B cell (primary cell): Measurements from ENCODE around the gene SLC25A24. TPM values are rescaled to one million over a fixed set of nuclear protein-coding genes. Genes with fewer than 3 reads are reported as not detected.

Source experiments
- ATAC-seq: fragments of 200-7000 bp; cut with Tn5 transposase; one replicate; pipeline ENCODE4 v1.10.0; 2021; ENCODE audit warnings: low read depth, mild to moderate bottlenecking, moderate number of reproducible peaks, moderate library complexity
- CTCF ChIA-PET: fragments of 350-600 bp; sonication (Branson Sonifier 250); formaldehyde crosslinking; loops from one replicate; lab custom pipeline; 2021; ENCODE audit warnings: antibody characterized with exemption, inconsistent platforms; lab: Charles Lee
- POLR2A ChIA-PET: fragments of 350-600 bp; sonication (Branson Sonifier 250); formaldehyde crosslinking; loops from one replicate; lab custom pipeline; 2021; ENCODE audit warnings: antibody characterized with exemption; lab: Charles Lee
- DNase-seq: peaks from one replicate; pipeline ENCODE4 v3.0.0; 2013
- H2AFZ ChIP-seq: 2 replicates; pipeline ENCODE4 v1.6.1; 2012; ENCODE audit warnings: mild to moderate bottlenecking, low read depth, low read length; ENCODE audit not compliant: insufficient read depth, poor library complexity, severe bottlenecking
- H3K27ac ChIP-seq, 2 donors: 1 replicate in 1 of 2; 2 replicates in 1 of 2; pipeline ENCODE4 v1.5.1; 2012 to 2013; ENCODE audit warnings: low read length in 2 of 2, mild to moderate bottlenecking in 2 of 2, moderate library complexity in 1 of 2
- H3K27me3 ChIP-seq, 4 experiments: fragments of 200-600 bp in 1 of 4; sonication (generic) in 1 of 4; replicated peaks in 1 of 4; 1 replicate in 2 of 4; 2 replicates in 2 of 4; pipeline versions ENCODE4 v1.6.1 to v1.7.0; 2013 to 2016; ENCODE audit warnings: low read length in 3 of 4, mild to moderate bottlenecking in 2 of 4, mixed read lengths in 1 of 4, moderate library complexity in 1 of 4; ENCODE audit not compliant: insufficient read depth in 4 of 4, control insufficient read depth in 3 of 4; ENCODE audit errors: control extremely low read depth in 1 of 4
- H3K36me3 ChIP-seq, 2 experiments: replicated peaks in 1 of 2; 1 replicate in 1 of 2; 2 replicates in 1 of 2; pipeline versions ENCODE4 v1.6.1 to v1.7.1; 2013; ENCODE audit warnings: low read length in 1 of 2; ENCODE audit not compliant: insufficient read depth in 2 of 2, control insufficient read depth in 1 of 2; ENCODE audit errors: control extremely low read depth in 1 of 2, extremely low read depth in 1 of 2
- H3K4me1 ChIP-seq, 2 donors: fragments of 200-600 bp in 1 of 2; sonication (generic) in 1 of 2; 1 replicate in 1 of 2; 2 replicates in 1 of 2; pipeline versions ENCODE4 v1.5.1 to v1.6.1; 2013 to 2017; ENCODE audit warnings: low read length in 2 of 2; ENCODE audit not compliant: control insufficient read depth in 2 of 2, insufficient read depth in 2 of 2
- H3K4me2 ChIP-seq: replicated peaks from 2 replicates; pipeline ENCODE3; 2012; ENCODE audit warnings: mild to moderate bottlenecking, low read depth, low read length; ENCODE audit not compliant: poor library complexity, severe bottlenecking
- H3K4me3 ChIP-seq, 5 experiments: fragments of 200-600 bp in 1 of 5; sonication (generic) in 1 of 5; 1 replicate in 3 of 5; 2 replicates in 2 of 5; pipeline versions ENCODE4 v1.5.1 to v1.7.0; 2011 to 2016; ENCODE audit warnings: low read length in 4 of 5, mild to moderate bottlenecking in 4 of 5, low read depth in 2 of 5, control low read depth in 1 of 5, moderate library complexity in 1 of 5; ENCODE audit not compliant: insufficient read depth in 1 of 5; ENCODE audit errors: control extremely low read depth in 1 of 5, extremely low read depth in 1 of 5
- H3K79me2 ChIP-seq: fragments of 200-600 bp; sonication (generic); one replicate; pipeline ENCODE4 v1.6.0; 2016; ENCODE audit warnings: low read length; ENCODE audit not compliant: control insufficient read depth, insufficient read depth
- H3K9ac ChIP-seq: fragments of 200-600 bp; sonication (generic); 2 replicates; pipeline ENCODE4 v1.6.1; 2017; ENCODE audit warnings: mild to moderate bottlenecking, low read length, moderate library complexity
- H3K9me3 ChIP-seq, 3 donors: one replicate each; pipeline versions ENCODE4 v1.6.1 to v1.7.1; 2013; ENCODE audit warnings: low read length in 2 of 3; ENCODE audit not compliant: control insufficient read depth in 2 of 3, insufficient read depth in 1 of 3; ENCODE audit errors: control extremely low read depth in 1 of 3
- H4K20me1 ChIP-seq: 2 replicates; pipeline ENCODE4 v1.6.0; 2012; ENCODE audit warnings: mild to moderate bottlenecking, low read length; ENCODE audit not compliant: insufficient read depth, control insufficient read depth, poor library complexity, severe bottlenecking
- H3K27ac Mint-ChIP-seq: one replicate; pipeline ENCODE4 v1.8.0; 2021; ENCODE audit warnings: mixed read lengths
- H3K27me3 Mint-ChIP-seq: one replicate; pipeline ENCODE4 v1.8.0; 2021; ENCODE audit warnings: mixed read lengths
- H3K4me1 Mint-ChIP-seq: one replicate; pipeline ENCODE4 v1.8.0; 2021; ENCODE audit warnings: mixed read lengths
- H3K4me3 Mint-ChIP-seq: one replicate; pipeline ENCODE4 v1.8.0; 2021; ENCODE audit warnings: mixed read lengths
- H3K9me3 Mint-ChIP-seq: one replicate; pipeline ENCODE4 v1.8.0; 2022; ENCODE audit warnings: mixed read lengths; ENCODE audit not compliant: insufficient read depth
- EZH2 ChIP-seq: IDR thresholded peaks from 2 replicates; pipeline ENCODE4 v1.6.1; 2012; ENCODE audit warnings: borderline replicate concordance, low read depth, mild to moderate bottlenecking, moderate library complexity, low read length; ENCODE audit not compliant: insufficient read depth, poor library complexity, severe bottlenecking
- WGBS: methylation state at CpG from one replicate; pipeline ENCODE4 v1.1.5; 2013; ENCODE audit warnings: missing lambda C conversion rate; ENCODE audit not compliant: insufficient coverage; 5-methylcytosine and 5-hydroxymethylcytosine counted together
- intact Hi-C: fragments of 100-400 bp; cut with micrococcal nuclease; formaldehyde crosslinking; loops from one replicate; pipeline ENCODE4 v1.10.0; 2022
- polyA plus RNA-seq: library from polyadenylated mRNA; depleted of rRNA; stranded (reverse); fragments of >200 nt; gene quantifications from 2 replicates; pipeline ENCODE4 v1.2.3, GENCODE V29; 2012
- total RNA-seq, 2 donors: library from RNA; stranded (reverse); fragments of 120-200 nt in 1 of 2; gene quantifications; 1 replicate in 1 of 2; 2 replicates in 1 of 2; pipeline versions ENCODE4 v1.2.3 to v1.2.4, GENCODE V29; 2013 to 2022
- TF ChIP-seq, protein P1 (sequence below): fragments of 200-600 bp; IDR thresholded peaks from one replicate; pipeline ENCODE4 v1.8.0; 2022; ENCODE audit warnings: antibody characterized with exemption, mild to moderate bottlenecking

Gene SLC25A24
- total and polyA plus RNA-seq, 2 donors (not counting 1 experiment from before 2014, with no cell fraction given) = 6.0 to 25.6 TPM

DNA sequence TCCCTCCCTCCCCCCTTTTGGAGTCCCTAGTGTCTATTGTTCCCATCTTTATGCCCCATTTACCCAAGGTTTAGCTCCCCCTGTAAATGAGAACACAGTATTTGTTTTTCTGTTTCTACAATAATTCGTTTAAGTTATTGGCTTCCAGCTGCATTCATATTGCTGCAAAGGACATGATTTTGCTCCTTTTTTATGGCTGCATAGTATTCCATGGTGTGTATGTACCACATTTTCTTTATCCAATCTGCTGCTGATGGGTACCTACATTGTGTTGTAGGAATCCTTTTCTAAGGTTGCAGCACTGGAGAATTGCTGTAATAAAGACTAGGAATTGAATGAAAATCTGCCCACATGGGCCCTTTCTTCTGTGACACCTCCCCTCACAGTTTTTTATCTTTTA is 6.8 kb downstream of the SLC25A24 start:
- H3K27ac Mint-ChIP-seq = no peak overlapping the region
- Histone ChIP-seq H4K20me1 (peaks cover 17% of the 10 kb centered on the region), H3K4me2 (no peak overlapping the region), H3K36me3 (peaks cover 1 to 21% of the 10 kb centered on the region in 2 experiments), H3K27me3 (no peaks in the 10 kb centered on the region), H3K9me3 (peaks cover 0 to 10% (median 7%) of the 10 kb centered on the region in 3 donors), H3K79me2 (peaks cover 43% of the 10 kb centered on the region), H3K4me3 (no peak overlapping the region), H3K4me1 (peaks cover 15 to 21% of the 10 kb centered on the region in 2 donors), H2AFZ (no peak overlapping the region), H3K27ac (no peak overlapping the region), H3K9ac (no peak overlapping the region)
- ATAC-seq (no peak), DNase-seq (no peak)
- intact Hi-C loops = no loop called here
- no peak overlapping the region for H3K4me3 Mint-ChIP-seq
- CTCF ChIA-PET = no interaction called here
- peaks cover 13% of the 10 kb centered on the region for H3K4me1 Mint-ChIP-seq
- TF ChIP-seq, protein P1, sequence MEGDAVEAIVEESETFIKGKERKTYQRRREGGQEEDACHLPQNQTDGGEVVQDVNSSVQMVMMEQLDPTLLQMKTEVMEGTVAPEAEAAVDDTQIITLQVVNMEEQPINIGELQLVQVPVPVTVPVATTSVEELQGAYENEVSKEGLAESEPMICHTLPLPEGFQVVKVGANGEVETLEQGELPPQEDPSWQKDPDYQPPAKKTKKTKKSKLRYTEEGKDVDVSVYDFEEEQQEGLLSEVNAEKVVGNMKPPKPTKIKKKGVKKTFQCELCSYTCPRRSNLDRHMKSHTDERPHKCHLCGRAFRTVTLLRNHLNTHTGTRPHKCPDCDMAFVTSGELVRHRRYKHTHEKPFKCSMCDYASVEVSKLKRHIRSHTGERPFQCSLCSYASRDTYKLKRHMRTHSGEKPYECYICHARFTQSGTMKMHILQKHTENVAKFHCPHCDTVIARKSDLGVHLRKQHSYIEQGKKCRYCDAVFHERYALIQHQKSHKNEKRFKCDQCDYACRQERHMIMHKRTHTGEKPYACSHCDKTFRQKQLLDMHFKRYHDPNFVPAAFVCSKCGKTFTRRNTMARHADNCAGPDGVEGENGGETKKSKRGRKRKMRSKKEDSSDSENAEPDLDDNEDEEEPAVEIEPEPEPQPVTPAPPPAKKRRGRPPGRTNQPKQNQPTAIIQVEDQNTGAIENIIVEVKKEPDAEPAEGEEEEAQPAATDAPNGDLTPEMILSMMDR = no peak
- no peak for TF ChIP-seq EZH2
- WGBS = no CpG with 5 or more reads among the region's 1 CpG
- H3K9me3 Mint-ChIP-seq = no peaks in the 10 kb centered on the region
- POLR2A ChIA-PET = no interaction called here
- no peaks in the 10 kb centered on the region for H3K27me3 Mint-ChIP-seq

DNA sequence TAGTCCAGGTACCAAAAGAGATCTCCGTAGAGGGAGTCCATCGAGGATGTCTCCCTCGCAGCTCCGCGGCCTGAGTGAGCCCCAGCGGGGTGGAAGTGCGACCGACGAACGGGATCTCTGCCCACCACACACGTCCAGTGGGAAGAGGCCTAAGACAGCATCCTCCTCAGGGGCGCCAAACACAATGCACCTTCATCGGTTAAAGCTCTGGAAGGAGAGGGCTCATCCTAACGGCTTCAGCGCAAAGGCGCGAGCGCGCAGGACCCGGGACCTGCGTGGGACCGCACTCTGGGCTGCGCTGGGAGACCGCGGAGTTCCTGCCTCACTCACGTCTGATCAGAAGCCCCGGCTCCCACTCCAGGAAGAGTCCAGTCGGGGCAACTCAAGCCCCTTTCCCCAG is 7.6 kb downstream of the SLC25A24 start:
- WGBS = 98% methylated on average over 17 of the region's 28 CpGs
- no peak overlapping the region for H3K4me2 ChIP-seq
- H3K4me3 ChIP-seq = no peak overlapping the region
- H2AFZ ChIP-seq = no peak overlapping the region
- peaks cover 15 to 21% of the 10 kb centered on the region in 2 donors for H3K4me1 ChIP-seq
- H3K27me3 ChIP-seq = no peaks in the 10 kb centered on the region
- Mint-ChIP-seq H3K4me3 (no peak overlapping the region), H3K4me1 (peaks cover 7% of the 10 kb centered on the region), H3K27ac (no peak overlapping the region), H3K27me3 (no peaks in the 10 kb centered on the region), H3K9me3 (peaks cover 3% of the 10 kb centered on the region)
- TF ChIP-seq, protein P1 = no peak
- ChIA-PET POLR2A (no interaction called here), CTCF (no interaction called here)
- H4K20me1 ChIP-seq = peaks cover 16% of the 10 kb centered on the region
- H3K9me3 ChIP-seq = peaks cover 0 to 10% (median 7%) of the 10 kb centered on the region in 3 donors
- intact Hi-C loops = no loop called here
- peaks cover 42% of the 10 kb centered on the region for H3K79me2 ChIP-seq
- DNase-seq (no peak), ATAC-seq (no peak)
- H3K36me3 ChIP-seq = peaks cover 1 to 21% of the 10 kb centered on the region in 2 experiments
- no peak overlapping the region for H3K9ac ChIP-seq
- no peak overlapping the region for H3K27ac ChIP-seq
